Transverse colon (tissue), 4 donors: Measurements from ENCODE around the gene TRPC6. TPM values are rescaled to one million over a fixed set of nuclear protein-coding genes. Genes with fewer than 3 reads are reported as not detected.

Source experiments
- DNase-seq: peaks from one replicate; pipeline ENCODE4 v3.0.0-alpha.2; 2019
- H3K27ac ChIP-seq, 4 donors: fragments of 200-600 bp; sonication (generic); 2 replicates each; pipeline ENCODE4 v1.5.1; 2016 to 2018; ENCODE audit warnings: inconsistent platforms in 4 of 4
- H3K27me3 ChIP-seq: fragments of 200-600 bp; sonication (generic); 2 replicates; pipeline ENCODE4 v1.5.1; 2017; ENCODE audit warnings: inconsistent platforms
- H3K36me3 ChIP-seq, 4 donors: fragments of 200-600 bp; sonication (generic); 2 replicates each; pipeline ENCODE4 v1.5.1; 2017 to 2019; ENCODE audit warnings: inconsistent platforms in 4 of 4
- H3K4me1 ChIP-seq, 4 donors: fragments of 200-600 bp; sonication (generic); 2 replicates each; pipeline ENCODE4 v1.5.1; 2017 to 2020; ENCODE audit warnings: inconsistent platforms in 4 of 4
- H3K4me3 ChIP-seq, 4 donors: fragments of 200-600 bp; sonication (generic); 1 replicate in 1 of 4; 2 replicates in 3 of 4; pipeline versions ENCODE4 v1.5.1 to v1.6.1; 2017 to 2019; ENCODE audit warnings: inconsistent platforms in 4 of 4
- H3K9me3 ChIP-seq, 2 donors: fragments of 200-600 bp; sonication (generic); 2 replicates each; pipeline ENCODE4 v1.5.1; 2017 to 2019; ENCODE audit warnings: inconsistent platforms in 2 of 2
- EP300 ChIP-seq: sonication (generic); formaldehyde crosslinking; IDR thresholded peaks from one replicate; pipeline ENCODE4 v1.6.1; 2017; ENCODE audit warnings: antibody characterized with exemption, low read depth
- POLR2A ChIP-seq: fragments of 450-650 bp; IDR thresholded peaks from one replicate; pipeline ENCODE4 v1.6.1; 2016; ENCODE audit warnings: antibody characterized with exemption, mild to moderate bottlenecking, moderate library complexity
- POLR2AphosphoS5 ChIP-seq, 3 donors: sonication (generic); formaldehyde crosslinking; IDR thresholded peaks; one replicate each; pipeline ENCODE4 v1.6.1; 2016; ENCODE audit warnings: antibody characterized with exemption in 3 of 3
- WGBS, 2 donors: methylation state at CpG; one replicate each; pipeline ENCODE4 v1.1.5; 2018; ENCODE audit warnings: low coverage in 1 of 2; 5-methylcytosine and 5-hydroxymethylcytosine counted together
- in situ Hi-C, 4 donors: fragments of 200-750 bp; cut with MboI; loops; one replicate each; pipeline versions ENCODE4 v1.15.0 to v1.15.1; 2017; ENCODE audit warnings: low sequenced_read_pairs in 3 of 4, low pct_ligation_motif_present in 1 of 4, low pct_unique_long_range_greater_than_20kb in 1 of 4
- intact Hi-C: fragments of 100-400 bp; cut with DNase I; formaldehyde crosslinking; loops from one replicate; pipeline ENCODE4 v1.15.1; 2023; ENCODE audit warnings: low total_unique reads
- total RNA-seq, 4 donors: library from RNA; depleted of rRNA; stranded (reverse); fragments of >200 nt; gene quantifications; one replicate each; pipeline ENCODE4 v1.1.0, GENCODE V29; 2016
- TF ChIP-seq, protein P1 (sequence below), 5 experiments: fragments of 200-600 bp in 3 of 5; fragments of 450-650 bp in 2 of 5; sonication (generic) in 3 of 5; IDR thresholded peaks; 1 replicate in 2 of 5; 2 replicates in 3 of 5; pipeline ENCODE4 v1.5.1; 2016 to 2017; ENCODE audit warnings: antibody characterized with exemption in 5 of 5, inconsistent platforms in 3 of 5, mild to moderate bottlenecking in 2 of 5, moderate library complexity in 1 of 5

The TRPC6 gene
- total RNA-seq, 4 donors from 2014 or later: 1.4 to 15.9 (median 3.1) TPM; not detected in 1

DNA sequence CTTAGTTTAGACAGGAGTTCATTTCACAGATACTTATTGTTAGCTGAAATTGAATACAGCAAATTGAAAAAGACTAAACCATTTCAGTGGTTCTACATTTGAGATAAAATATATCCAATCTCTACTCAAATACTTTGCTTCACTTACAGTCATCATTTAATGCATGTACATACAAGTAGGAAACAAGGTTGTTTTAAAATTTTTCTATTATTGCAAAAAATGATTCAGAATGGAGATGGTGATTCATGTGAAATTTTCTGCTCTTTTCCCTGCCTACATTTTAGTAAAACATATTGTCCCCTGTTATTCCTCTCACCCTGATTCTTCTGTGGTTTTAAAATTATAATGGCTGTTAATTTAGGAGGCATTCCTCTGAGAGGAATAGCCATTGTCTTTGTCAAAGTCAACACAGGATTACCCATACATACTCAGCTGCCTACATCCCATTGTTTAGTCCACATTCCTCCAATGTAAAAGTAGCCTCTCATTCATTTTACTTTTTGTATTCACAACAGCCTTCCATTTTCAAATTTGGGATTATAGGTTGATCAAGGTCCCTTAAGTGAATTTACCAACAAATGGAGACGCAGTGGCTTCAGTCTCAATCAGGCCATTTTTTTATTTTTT lies 60.1 kb downstream of the TRPC6 start:
- no peaks in the 10 kb centered on the region for H3K36me3 ChIP-seq
- H3K9me3 ChIP-seq: no peaks in the 10 kb centered on the region
- intact Hi-C loops (no loop called here), in situ Hi-C loops (no loop called here)
- WGBS, 2 donors: 70 to 90% methylated on average over 1 of the region's 1 CpG
- no peaks in the 10 kb centered on the region for H3K27me3 ChIP-seq
- H3K4me1 ChIP-seq: no peaks in the 10 kb centered on the region
- DNase-seq: no peak
- TF ChIP-seq POLR2A: no peak
- TF ChIP-seq, protein P1, sequence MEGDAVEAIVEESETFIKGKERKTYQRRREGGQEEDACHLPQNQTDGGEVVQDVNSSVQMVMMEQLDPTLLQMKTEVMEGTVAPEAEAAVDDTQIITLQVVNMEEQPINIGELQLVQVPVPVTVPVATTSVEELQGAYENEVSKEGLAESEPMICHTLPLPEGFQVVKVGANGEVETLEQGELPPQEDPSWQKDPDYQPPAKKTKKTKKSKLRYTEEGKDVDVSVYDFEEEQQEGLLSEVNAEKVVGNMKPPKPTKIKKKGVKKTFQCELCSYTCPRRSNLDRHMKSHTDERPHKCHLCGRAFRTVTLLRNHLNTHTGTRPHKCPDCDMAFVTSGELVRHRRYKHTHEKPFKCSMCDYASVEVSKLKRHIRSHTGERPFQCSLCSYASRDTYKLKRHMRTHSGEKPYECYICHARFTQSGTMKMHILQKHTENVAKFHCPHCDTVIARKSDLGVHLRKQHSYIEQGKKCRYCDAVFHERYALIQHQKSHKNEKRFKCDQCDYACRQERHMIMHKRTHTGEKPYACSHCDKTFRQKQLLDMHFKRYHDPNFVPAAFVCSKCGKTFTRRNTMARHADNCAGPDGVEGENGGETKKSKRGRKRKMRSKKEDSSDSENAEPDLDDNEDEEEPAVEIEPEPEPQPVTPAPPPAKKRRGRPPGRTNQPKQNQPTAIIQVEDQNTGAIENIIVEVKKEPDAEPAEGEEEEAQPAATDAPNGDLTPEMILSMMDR (IDR thresholded peaks at IDR 0.05): no peak
- TF ChIP-seq POLR2AphosphoS5 (IDR thresholded peaks at IDR 0.05): no peak
- TF ChIP-seq EP300: no peak
- no peak overlapping the region for H3K4me3 ChIP-seq
- H3K27ac ChIP-seq: no peak overlapping the region

DNA sequence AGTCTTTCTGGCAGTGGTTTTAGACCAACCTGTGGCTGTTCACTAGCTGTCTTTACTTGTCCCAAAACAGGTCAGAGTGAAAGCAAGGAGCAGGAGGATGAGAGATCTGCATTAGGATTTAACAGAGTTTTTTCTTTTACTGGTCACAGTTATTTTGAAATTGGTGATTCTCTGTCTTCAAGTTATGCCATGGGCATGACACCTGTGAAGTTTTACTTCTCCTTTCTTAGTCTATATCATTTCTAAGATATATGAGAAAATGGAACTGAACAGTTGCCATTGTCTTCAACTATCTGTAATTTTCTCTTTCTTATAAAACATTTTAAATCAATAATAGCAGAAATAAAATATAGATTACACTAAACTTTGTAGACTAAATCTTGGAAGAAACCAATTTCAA lies 60.6 kb downstream of the TRPC6 start:
- Histone ChIP-seq H3K27ac (no peak overlapping the region), H3K27me3 (no peaks in the 10 kb centered on the region), H3K4me3 (no peak overlapping the region), H3K36me3 (no peaks in the 10 kb centered on the region), H3K4me1 (no peaks in the 10 kb centered on the region), H3K9me3 (no peaks in the 10 kb centered on the region)
- in situ Hi-C loops (no loop called here), intact Hi-C loops (no loop called here)
- DNase-seq: no peak
- no peak for TF ChIP-seq POLR2AphosphoS5 (IDR thresholded peaks at IDR 0.05)
- TF ChIP-seq, protein P1 (IDR thresholded peaks at IDR 0.05): no peak
- no peak for TF ChIP-seq EP300

DNA sequence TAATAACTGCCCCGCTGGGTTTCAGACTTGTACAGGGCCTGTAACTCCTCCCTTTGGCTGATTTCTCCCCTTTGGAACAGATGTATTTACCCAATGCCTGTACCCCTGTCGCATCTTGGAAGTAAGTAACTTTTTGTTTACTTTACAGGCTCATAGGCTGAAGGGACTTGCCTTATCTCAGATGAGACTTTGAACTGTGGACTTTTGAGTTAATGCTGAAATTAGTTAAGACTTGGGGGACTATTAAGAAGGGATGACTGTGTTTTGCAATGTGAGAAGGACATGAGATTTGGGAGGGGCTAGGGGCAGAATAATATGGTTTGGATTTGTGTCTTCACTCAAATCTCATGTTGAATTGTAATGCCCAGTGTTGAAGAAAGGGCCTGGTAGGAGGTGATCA lies 62.0 kb downstream of the TRPC6 start:
- DNase-seq: no peak
- in situ Hi-C loops: no loop called here
- H3K27me3 ChIP-seq: no peaks in the 10 kb centered on the region
- intact Hi-C loops: no loop called here
- WGBS, 2 donors: 62 to 80% methylated on average over 1 to 2 of the region's 2 CpGs
- H3K4me3 ChIP-seq: no peak overlapping the region
- H3K27ac ChIP-seq: no peak overlapping the region
- TF ChIP-seq, protein P1 (IDR thresholded peaks at IDR 0.05): no peak
- no peak for TF ChIP-seq POLR2A
- TF ChIP-seq POLR2AphosphoS5 (IDR thresholded peaks at IDR 0.05): no peak
- no peak for TF ChIP-seq EP300
- no peaks in the 10 kb centered on the region for H3K4me1 ChIP-seq
- H3K36me3 ChIP-seq: no peaks in the 10 kb centered on the region
- H3K9me3 ChIP-seq: no peaks in the 10 kb centered on the region

DNA sequence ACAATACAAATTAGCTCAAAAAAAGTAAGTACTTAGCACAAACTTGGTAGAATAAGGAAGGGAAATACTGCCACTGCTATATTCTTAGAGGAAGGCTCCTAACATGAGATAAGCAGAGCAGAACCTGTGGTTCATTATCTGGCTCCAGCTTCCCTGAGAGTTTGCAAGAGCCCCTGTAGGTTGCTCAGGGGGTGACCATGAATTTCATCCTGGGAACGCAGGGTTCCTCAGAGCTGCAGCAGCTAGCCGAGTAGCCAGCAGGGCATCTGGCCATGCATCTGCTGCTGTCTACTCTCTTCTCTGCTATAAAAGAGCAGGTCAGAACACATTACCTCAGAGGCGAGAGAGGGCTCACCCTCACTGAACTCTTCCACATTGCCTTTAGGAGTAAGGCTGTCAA lies 67.3 kb downstream of the TRPC6 start:
- in situ Hi-C loops: no loop called here
- no peaks in the 10 kb centered on the region for H3K27me3 ChIP-seq
- 33 to 63% methylated on average over 1 to 3 of the region's 3 CpGs for WGBS, 2 donors

More for the DNA sequence above, 67.3 kb downstream of the TRPC6 start:
- no peaks in the 10 kb centered on the region for H3K4me1 ChIP-seq
- no peak overlapping the region for H3K4me3 ChIP-seq
- TF ChIP-seq POLR2AphosphoS5 (IDR thresholded peaks at IDR 0.05) (no peak), EP300 (no peak), POLR2A (no peak)
- TF ChIP-seq, protein P1 (IDR thresholded peaks at IDR 0.05): no peak
- H3K9me3 ChIP-seq: no peaks in the 10 kb centered on the region
- no peaks in the 10 kb centered on the region for H3K36me3 ChIP-seq
- H3K27ac ChIP-seq: no peak overlapping the region
- intact Hi-C loops: no loop called here
- DNase-seq: no peak
